Measurements from ENCODE around the gene PIN1. TPM values are rescaled to one million over a fixed set of nuclear protein-coding genes. Genes with fewer than 3 reads are reported as not detected.

The PIN1 gene
- total RNA-seq, 1 donor from 2014 or later = 109 TPM

DNA sequence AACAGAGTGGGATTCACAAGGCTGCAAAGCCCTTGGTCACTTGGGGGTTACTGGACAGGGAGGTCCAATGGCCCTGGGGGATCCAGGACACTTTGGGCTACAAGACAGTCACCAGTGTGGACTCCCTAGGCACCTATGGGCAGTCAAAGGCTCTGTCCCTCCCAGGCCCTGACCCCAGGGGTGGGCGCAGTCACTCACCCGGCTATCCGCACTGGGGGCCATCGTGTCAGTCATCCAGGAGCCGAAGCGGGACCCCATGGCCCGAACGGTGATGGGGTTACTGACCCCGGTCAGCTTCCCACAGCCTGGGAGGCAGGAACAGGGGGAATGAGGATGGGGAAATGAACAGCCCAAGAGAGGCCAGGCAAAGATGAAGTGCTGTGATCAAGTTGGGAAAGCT lies 21.5 kb downstream of the PIN1 start:
- H3K4me1 ChIP-seq (ENCODE audit: insufficient read depth, low read length) = peaks cover 6% of the 10 kb centered on the region
- H3K27ac ChIP-seq (ENCODE audit: low read depth, low read length) = no peak overlapping the region
- no peak for DNase-seq (ENCODE audit: low read depth)
- no peaks in the 10 kb centered on the region for H3K79me2 ChIP-seq (ENCODE audit: insufficient read depth, low read length)
- Mint-ChIP-seq H3K9me3 (ENCODE audit: unreplicated experiment) (peaks cover 6% of the 10 kb centered on the region), H3K4me3 (ENCODE audit: unreplicated experiment) (no peak overlapping the region), H3K27ac (ENCODE audit: unreplicated experiment) (no peak overlapping the region), H3K4me1 (ENCODE audit: low read depth, unreplicated experiment) (peaks cover 20% of the 10 kb centered on the region), H3K36me3 (ENCODE audit: low read depth, unreplicated experiment) (peaks cover 31% of the 10 kb centered on the region), H3K27me3 (ENCODE audit: low read depth, unreplicated experiment) (no peaks in the 10 kb centered on the region)
- H3K4me3 ChIP-seq (ENCODE audit: insufficient read depth, low read depth, low read length) = no peak overlapping the region
- no peak overlapping the region for H3K9ac ChIP-seq (ENCODE audit: low read length)
- no peaks in the 10 kb centered on the region for H4K20me1 ChIP-seq (ENCODE audit: insufficient read depth, low read length)
- TF ChIP-seq, protein P1, sequence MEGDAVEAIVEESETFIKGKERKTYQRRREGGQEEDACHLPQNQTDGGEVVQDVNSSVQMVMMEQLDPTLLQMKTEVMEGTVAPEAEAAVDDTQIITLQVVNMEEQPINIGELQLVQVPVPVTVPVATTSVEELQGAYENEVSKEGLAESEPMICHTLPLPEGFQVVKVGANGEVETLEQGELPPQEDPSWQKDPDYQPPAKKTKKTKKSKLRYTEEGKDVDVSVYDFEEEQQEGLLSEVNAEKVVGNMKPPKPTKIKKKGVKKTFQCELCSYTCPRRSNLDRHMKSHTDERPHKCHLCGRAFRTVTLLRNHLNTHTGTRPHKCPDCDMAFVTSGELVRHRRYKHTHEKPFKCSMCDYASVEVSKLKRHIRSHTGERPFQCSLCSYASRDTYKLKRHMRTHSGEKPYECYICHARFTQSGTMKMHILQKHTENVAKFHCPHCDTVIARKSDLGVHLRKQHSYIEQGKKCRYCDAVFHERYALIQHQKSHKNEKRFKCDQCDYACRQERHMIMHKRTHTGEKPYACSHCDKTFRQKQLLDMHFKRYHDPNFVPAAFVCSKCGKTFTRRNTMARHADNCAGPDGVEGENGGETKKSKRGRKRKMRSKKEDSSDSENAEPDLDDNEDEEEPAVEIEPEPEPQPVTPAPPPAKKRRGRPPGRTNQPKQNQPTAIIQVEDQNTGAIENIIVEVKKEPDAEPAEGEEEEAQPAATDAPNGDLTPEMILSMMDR (IDR thresholded peaks at IDR 0.05; ENCODE audit: insufficient read depth, low read depth, low read length) = no peak
- no peak for TF ChIP-seq EZH2 (IDR thresholded peaks at IDR 0.05; ENCODE audit: insufficient read depth, low read length)
- H3K27me3 ChIP-seq (ENCODE audit: insufficient read depth, low read length) = no peaks in the 10 kb centered on the region
- H3K4me2 ChIP-seq (ENCODE audit: low read length) = no peak overlapping the region
- no peak overlapping the region for H2AFZ ChIP-seq (ENCODE audit: low read depth, low read length)
- FAIRE-seq = no peak
- H3K9me3 ChIP-seq (ENCODE audit: insufficient read depth, low read depth, low read length) = no peaks in the 10 kb centered on the region
- H3K36me3 ChIP-seq (ENCODE audit: insufficient read depth, low read length) = no peaks in the 10 kb centered on the region

GRCh38 chr19:9857076-9857721 lies 22.1 kb downstream of the PIN1 start:
- DNase-seq (ENCODE audit: low read depth) (no peak), FAIRE-seq (no peak)
- peaks cover 6% of the 10 kb centered on the region for H3K9me3 Mint-ChIP-seq (ENCODE audit: unreplicated experiment)
- H3K4me3 ChIP-seq (ENCODE audit: insufficient read depth, low read depth, low read length) = no peak overlapping the region
- H3K79me2 ChIP-seq (ENCODE audit: insufficient read depth, low read length) = no peaks in the 10 kb centered on the region
- no peak overlapping the region for H2AFZ ChIP-seq (ENCODE audit: low read depth, low read length)
- peaks cover 6% of the 10 kb centered on the region for H3K4me1 ChIP-seq (ENCODE audit: insufficient read depth, low read length)
- H3K4me2 ChIP-seq (ENCODE audit: low read length) = no peak overlapping the region
- peaks cover 33% of the 10 kb centered on the region for H3K36me3 Mint-ChIP-seq (ENCODE audit: low read depth, unreplicated experiment)
- no peak overlapping the region for H3K4me3 Mint-ChIP-seq (ENCODE audit: unreplicated experiment)
- H4K20me1 ChIP-seq (ENCODE audit: insufficient read depth, low read length) = no peaks in the 10 kb centered on the region
- H3K9me3 ChIP-seq (ENCODE audit: insufficient read depth, low read depth, low read length) = no peaks in the 10 kb centered on the region
- no peak overlapping the region for H3K27ac Mint-ChIP-seq (ENCODE audit: unreplicated experiment)
- H3K27ac ChIP-seq (ENCODE audit: low read depth, low read length) = no peak overlapping the region
- no peak for TF ChIP-seq EZH2 (IDR thresholded peaks at IDR 0.05; ENCODE audit: insufficient read depth, low read length)
- TF ChIP-seq, protein P1 (IDR thresholded peaks at IDR 0.05; ENCODE audit: insufficient read depth, low read depth, low read length) = no peak
- H3K9ac ChIP-seq (ENCODE audit: low read length) = no peak overlapping the region
- H3K4me1 Mint-ChIP-seq (ENCODE audit: low read depth, unreplicated experiment) = peaks cover 18% of the 10 kb centered on the region
- no peaks in the 10 kb centered on the region for H3K36me3 ChIP-seq (ENCODE audit: insufficient read depth, low read length)
- no peaks in the 10 kb centered on the region for H3K27me3 ChIP-seq (ENCODE audit: insufficient read depth, low read length)
- H3K27me3 Mint-ChIP-seq (ENCODE audit: low read depth, unreplicated experiment) = no peaks in the 10 kb centered on the region
